Measurements from ENCODE around the gene SDCCAG8. TPM values are rescaled to one million over a fixed set of nuclear protein-coding genes. Genes with fewer than 3 reads are reported as not detected.

The SDCCAG8 gene
- total RNA-seq, 1 donor from 2014 or later, result 24.5 TPM

GRCh38 chr1:243500512-243500911 lies 244.7 kb downstream of the SDCCAG8 start:
- H3K36me3 Mint-ChIP-seq (ENCODE audit: low read depth, unreplicated experiment), result peaks cover 11% of the 10 kb centered on the region

GRCh38 chr1:243501002-243501401 lies 245.2 kb downstream of the SDCCAG8 start:
- H3K79me2 ChIP-seq (ENCODE audit: insufficient read depth, low read length), result no peaks in the 10 kb centered on the region
- no peaks in the 10 kb centered on the region for H3K9me3 ChIP-seq (ENCODE audit: insufficient read depth, low read depth, low read length)
- peak overlapping the region; percentile 70 for H3K27ac ChIP-seq (ENCODE audit: low read depth, low read length)
- Mint-ChIP-seq H3K36me3 (ENCODE audit: low read depth, unreplicated experiment) (peaks cover 11% of the 10 kb centered on the region), H3K4me1 (ENCODE audit: low read depth, unreplicated experiment) (peaks cover 11% of the 10 kb centered on the region), H3K27ac (ENCODE audit: unreplicated experiment) (no peak overlapping the region), H3K4me3 (ENCODE audit: unreplicated experiment) (no peak overlapping the region), H3K9me3 (ENCODE audit: unreplicated experiment) (no peaks in the 10 kb centered on the region), H3K27me3 (ENCODE audit: low read depth, unreplicated experiment) (no peaks in the 10 kb centered on the region)
- peaks cover 6% of the 10 kb centered on the region for H3K36me3 ChIP-seq (ENCODE audit: insufficient read depth, low read length)
- H3K9ac ChIP-seq (ENCODE audit: low read length), result peak overlapping the region; percentile 16
- DNase-seq (ENCODE audit: low read depth) (peak; percentile 91), FAIRE-seq (peak; percentile 63)
- no peaks in the 10 kb centered on the region for H3K27me3 ChIP-seq (ENCODE audit: insufficient read depth, low read length)
- no peaks in the 10 kb centered on the region for H4K20me1 ChIP-seq (ENCODE audit: insufficient read depth, low read length)
- H2AFZ ChIP-seq (ENCODE audit: low read depth, low read length), result no peak overlapping the region
- H3K4me3 ChIP-seq (ENCODE audit: insufficient read depth, low read depth, low read length), result no peak overlapping the region
- peak overlapping the region; percentile 24 for H3K4me2 ChIP-seq (ENCODE audit: low read length)
- TF ChIP-seq CTCF (IDR thresholded peaks at IDR 0.05; ENCODE audit: insufficient read depth, low read depth, low read length) (no peak), EZH2 (IDR thresholded peaks at IDR 0.05; ENCODE audit: insufficient read depth, low read length) (no peak)
- peaks cover 13% of the 10 kb centered on the region for H3K4me1 ChIP-seq (ENCODE audit: insufficient read depth, low read length)

More at GRCh38 chr1:243500512-243500911, 244.7 kb downstream of the SDCCAG8 start:
- Mint-ChIP-seq H3K27me3 (ENCODE audit: low read depth, unreplicated experiment) (no peaks in the 10 kb centered on the region), H3K9me3 (ENCODE audit: unreplicated experiment) (no peaks in the 10 kb centered on the region), H3K4me3 (ENCODE audit: unreplicated experiment) (no peak overlapping the region), H3K27ac (ENCODE audit: unreplicated experiment) (no peak overlapping the region), H3K4me1 (ENCODE audit: low read depth, unreplicated experiment) (peaks cover 10% of the 10 kb centered on the region)
- Histone ChIP-seq H3K79me2 (ENCODE audit: insufficient read depth, low read length) (no peaks in the 10 kb centered on the region), H3K4me1 (ENCODE audit: insufficient read depth, low read length) (peaks cover 13% of the 10 kb centered on the region), H2AFZ (ENCODE audit: low read depth, low read length) (no peak overlapping the region), H3K27ac (ENCODE audit: low read depth, low read length) (peak overlapping the region; percentile 70), H4K20me1 (ENCODE audit: insufficient read depth, low read length) (no peaks in the 10 kb centered on the region), H3K27me3 (ENCODE audit: insufficient read depth, low read length) (no peaks in the 10 kb centered on the region), H3K9ac (ENCODE audit: low read length) (no peak overlapping the region), H3K36me3 (ENCODE audit: insufficient read depth, low read length) (peaks cover 6% of the 10 kb centered on the region), H3K9me3 (ENCODE audit: insufficient read depth, low read depth, low read length) (no peaks in the 10 kb centered on the region), H3K4me2 (ENCODE audit: low read length) (no peak overlapping the region), H3K4me3 (ENCODE audit: insufficient read depth, low read depth, low read length) (no peak overlapping the region)
- FAIRE-seq (no peak), DNase-seq (ENCODE audit: low read depth) (no peak)
- no peak for TF ChIP-seq CTCF (IDR thresholded peaks at IDR 0.05; ENCODE audit: insufficient read depth, low read depth, low read length)
- no peak for TF ChIP-seq EZH2 (IDR thresholded peaks at IDR 0.05; ENCODE audit: insufficient read depth, low read length)

GRCh38 chr1:243503155-243503554 lies 247.3 kb downstream of the SDCCAG8 start:
- H3K36me3 ChIP-seq (ENCODE audit: insufficient read depth, low read length), result peaks cover 6% of the 10 kb centered on the region
- H3K4me3 Mint-ChIP-seq (ENCODE audit: unreplicated experiment), result no peak overlapping the region
- no peaks in the 10 kb centered on the region for H3K27me3 ChIP-seq (ENCODE audit: insufficient read depth, low read length)
- H3K36me3 Mint-ChIP-seq (ENCODE audit: low read depth, unreplicated experiment), result peaks cover 14% of the 10 kb centered on the region
- H3K9me3 ChIP-seq (ENCODE audit: insufficient read depth, low read depth, low read length), result no peaks in the 10 kb centered on the region
- H3K4me1 ChIP-seq (ENCODE audit: insufficient read depth, low read length), result peaks cover 13% of the 10 kb centered on the region
- no peak overlapping the region for H2AFZ ChIP-seq (ENCODE audit: low read depth, low read length)
- no peak overlapping the region for H3K27ac Mint-ChIP-seq (ENCODE audit: unreplicated experiment)
- no peak overlapping the region for H3K4me3 ChIP-seq (ENCODE audit: insufficient read depth, low read depth, low read length)
- H3K4me1 Mint-ChIP-seq (ENCODE audit: low read depth, unreplicated experiment), result peaks cover 16% of the 10 kb centered on the region
- no peaks in the 10 kb centered on the region for H3K9me3 Mint-ChIP-seq (ENCODE audit: unreplicated experiment)
- no peaks in the 10 kb centered on the region for H4K20me1 ChIP-seq (ENCODE audit: insufficient read depth, low read length)
- TF ChIP-seq EZH2 (IDR thresholded peaks at IDR 0.05; ENCODE audit: insufficient read depth, low read length) (no peak), CTCF (IDR thresholded peaks at IDR 0.05; ENCODE audit: insufficient read depth, low read depth, low read length) (no peak)
- FAIRE-seq (no peak), DNase-seq (ENCODE audit: low read depth) (peak; percentile 38)
- H3K4me2 ChIP-seq (ENCODE audit: low read length), result no peak overlapping the region
- H3K9ac ChIP-seq (ENCODE audit: low read length), result no peak overlapping the region
- H3K79me2 ChIP-seq (ENCODE audit: insufficient read depth, low read length), result no peaks in the 10 kb centered on the region
- no peak overlapping the region for H3K27ac ChIP-seq (ENCODE audit: low read depth, low read length)
- no peaks in the 10 kb centered on the region for H3K27me3 Mint-ChIP-seq (ENCODE audit: low read depth, unreplicated experiment)

All from astrocyte (in vitro differentiated cells and primary cell).